Right atrium auricular region (tissue), 2 donors: Measurements from ENCODE around the gene TMEM95. TPM values are rescaled to one million over a fixed set of nuclear protein-coding genes. Genes with fewer than 3 reads are reported as not detected.

Experiments
- DNase-seq: peaks from one replicate; pipeline ENCODE4 v3.0.0-alpha.2; 2019; ENCODE audit warnings: low spot score
- H3K27ac ChIP-seq, 2 donors: fragments of 200-600 bp; sonication (generic); 1 replicate in 1 of 2; 2 replicates in 1 of 2; pipeline ENCODE4 v1.5.1; 2016 to 2019
- H3K27me3 ChIP-seq, 2 donors: fragments of 200-600 bp; sonication (generic); one replicate each; pipeline versions ENCODE4 v1.5.1 to v1.6.0; 2017 to 2019
- H3K36me3 ChIP-seq: fragments of 200-600 bp; sonication (generic); one replicate; pipeline ENCODE4 v1.5.1; 2016
- H3K4me1 ChIP-seq, 2 donors: fragments of 200-600 bp; sonication (generic); one replicate each; pipeline versions ENCODE4 v1.5.1 to v1.6.0; 2017 to 2019
- H3K4me3 ChIP-seq, 2 donors: fragments of 200-600 bp; sonication (generic); 1 replicate in 1 of 2; 2 replicates in 1 of 2; pipeline ENCODE4 v1.5.1; 2017 to 2019; ENCODE audit warnings: mild to moderate bottlenecking in 1 of 2, moderate library complexity in 1 of 2
- H3K9me3 ChIP-seq, 2 donors: fragments of 200-600 bp; sonication (generic); one replicate each; pipeline ENCODE4 v1.5.1; 2019
- total RNA-seq, 2 donors: library from RNA; depleted of rRNA; stranded (reverse); fragments of >200 nt; gene quantifications; one replicate each; pipeline ENCODE4 v1.1.0, GENCODE V29; 2016
- TF ChIP-seq, protein P1 (sequence below), 2 donors: fragments of 200-600 bp; sonication (generic); IDR thresholded peaks; one replicate each; pipeline ENCODE4 v1.5.1; 2019; ENCODE audit warnings: antibody characterized with exemption in 2 of 2

TMEM95 gene, protein sequence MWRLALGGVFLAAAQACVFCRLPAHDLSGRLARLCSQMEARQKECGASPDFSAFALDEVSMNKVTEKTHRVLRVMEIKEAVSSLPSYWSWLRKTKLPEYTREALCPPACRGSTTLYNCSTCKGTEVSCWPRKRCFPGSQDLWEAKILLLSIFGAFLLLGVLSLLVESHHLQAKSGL
- total RNA-seq, result not detected

DNA sequence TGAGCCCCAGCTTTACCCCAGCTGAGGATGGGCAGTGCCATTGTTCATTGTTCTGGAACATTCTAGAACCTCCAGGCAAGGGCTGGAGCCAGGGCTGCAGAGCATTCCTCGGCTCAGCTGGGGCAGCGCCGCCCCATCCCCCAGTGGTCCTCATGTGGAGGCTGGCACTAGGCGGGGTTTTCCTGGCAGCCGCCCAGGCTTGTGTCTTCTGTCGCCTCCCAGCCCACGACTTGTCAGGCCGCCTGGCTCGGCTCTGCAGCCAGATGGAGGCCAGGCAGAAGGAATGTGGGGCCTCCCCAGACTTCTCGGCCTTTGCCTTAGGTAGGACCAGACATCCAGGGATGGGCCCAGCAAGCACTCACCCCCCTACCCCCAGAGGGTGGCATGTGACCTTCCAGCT is at the start of gene TMEM95:
TMEM95 (plus strand) TSS at position 104 of the 400 bp plus-strand sequence; CDS start at position 153, 49 bp downstream.
- peak within 1 kb of the TSS in 1 of 2 donors; percentile 18 for H3K27ac ChIP-seq
- peaks cover 0 to 53% of the 10 kb centered on the region in 2 donors for H3K4me1 ChIP-seq

DNA sequence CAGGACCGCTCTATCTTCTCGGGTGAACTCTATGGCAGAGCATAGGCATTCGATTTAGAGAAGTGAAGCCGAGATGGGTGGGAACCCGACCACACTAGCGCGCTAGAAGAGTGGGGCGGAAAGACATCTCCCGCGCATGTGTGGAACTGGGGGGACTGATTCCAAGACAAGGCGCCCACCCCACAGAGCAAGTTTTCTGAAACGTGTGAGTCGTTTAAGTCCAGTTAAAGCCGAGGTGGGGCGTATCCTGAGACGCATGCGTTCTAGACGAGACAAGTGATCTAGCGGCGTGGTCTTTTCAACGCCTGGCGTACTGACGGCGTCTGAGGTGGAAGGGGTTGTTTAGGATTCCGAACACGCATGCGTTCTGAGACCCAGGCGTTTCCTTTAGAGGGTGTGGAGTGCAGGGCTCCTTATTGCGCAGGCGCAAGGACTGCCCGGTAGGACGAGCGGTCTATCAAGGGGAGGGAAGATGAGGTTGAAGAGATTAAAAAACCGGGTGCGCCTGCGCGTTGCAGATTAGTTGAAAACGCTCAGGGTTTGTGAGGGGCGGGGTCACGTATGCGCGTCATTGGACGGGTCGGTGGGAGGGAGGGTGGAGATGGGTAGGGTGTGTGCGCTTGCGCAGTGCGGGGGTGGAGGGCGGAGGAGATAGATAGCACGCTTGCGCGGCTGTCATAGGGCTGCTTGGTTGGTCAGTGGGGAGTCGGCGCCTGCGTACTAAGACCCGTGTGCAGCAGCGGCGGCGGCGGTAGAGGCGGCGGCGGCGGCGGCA is 47.9 kb upstream of the TMEM95 start, which contains the start of gene EIF5A:
EIF5A (plus strand) TSS at position 718 of the 775 bp plus-strand sequence. CDS start 2,008 bp downstream, outside the sequence.
- TF ChIP-seq, protein P1, sequence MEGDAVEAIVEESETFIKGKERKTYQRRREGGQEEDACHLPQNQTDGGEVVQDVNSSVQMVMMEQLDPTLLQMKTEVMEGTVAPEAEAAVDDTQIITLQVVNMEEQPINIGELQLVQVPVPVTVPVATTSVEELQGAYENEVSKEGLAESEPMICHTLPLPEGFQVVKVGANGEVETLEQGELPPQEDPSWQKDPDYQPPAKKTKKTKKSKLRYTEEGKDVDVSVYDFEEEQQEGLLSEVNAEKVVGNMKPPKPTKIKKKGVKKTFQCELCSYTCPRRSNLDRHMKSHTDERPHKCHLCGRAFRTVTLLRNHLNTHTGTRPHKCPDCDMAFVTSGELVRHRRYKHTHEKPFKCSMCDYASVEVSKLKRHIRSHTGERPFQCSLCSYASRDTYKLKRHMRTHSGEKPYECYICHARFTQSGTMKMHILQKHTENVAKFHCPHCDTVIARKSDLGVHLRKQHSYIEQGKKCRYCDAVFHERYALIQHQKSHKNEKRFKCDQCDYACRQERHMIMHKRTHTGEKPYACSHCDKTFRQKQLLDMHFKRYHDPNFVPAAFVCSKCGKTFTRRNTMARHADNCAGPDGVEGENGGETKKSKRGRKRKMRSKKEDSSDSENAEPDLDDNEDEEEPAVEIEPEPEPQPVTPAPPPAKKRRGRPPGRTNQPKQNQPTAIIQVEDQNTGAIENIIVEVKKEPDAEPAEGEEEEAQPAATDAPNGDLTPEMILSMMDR (IDR thresholded peaks at IDR 0.05), result no peak
- no peaks in the 10 kb centered on the region for H3K27me3 ChIP-seq
- H3K4me3 ChIP-seq, result peak within 1 kb of the TSS; percentile 90 to 95
- H3K4me1 ChIP-seq, result peaks cover 0 to 27% of the 10 kb centered on the region in 2 donors
- peak; percentile 100 for DNase-seq
- peaks cover 27% of the 10 kb centered on the region for H3K36me3 ChIP-seq
- peak within 1 kb of the TSS; percentile 99 for H3K27ac ChIP-seq
- H3K9me3 ChIP-seq, result no peaks in the 10 kb centered on the region

More for the DNA sequence above, at the start of gene TMEM95:
- no peaks in the 10 kb centered on the region for H3K36me3 ChIP-seq
- TF ChIP-seq, protein P1 (IDR thresholded peaks at IDR 0.05), result no peak
- H3K9me3 ChIP-seq, result no peaks in the 10 kb centered on the region
- DNase-seq, result no peak
- no peak within 1 kb of the TSS for H3K4me3 ChIP-seq
- no peaks in the 10 kb centered on the region for H3K27me3 ChIP-seq

DNA sequence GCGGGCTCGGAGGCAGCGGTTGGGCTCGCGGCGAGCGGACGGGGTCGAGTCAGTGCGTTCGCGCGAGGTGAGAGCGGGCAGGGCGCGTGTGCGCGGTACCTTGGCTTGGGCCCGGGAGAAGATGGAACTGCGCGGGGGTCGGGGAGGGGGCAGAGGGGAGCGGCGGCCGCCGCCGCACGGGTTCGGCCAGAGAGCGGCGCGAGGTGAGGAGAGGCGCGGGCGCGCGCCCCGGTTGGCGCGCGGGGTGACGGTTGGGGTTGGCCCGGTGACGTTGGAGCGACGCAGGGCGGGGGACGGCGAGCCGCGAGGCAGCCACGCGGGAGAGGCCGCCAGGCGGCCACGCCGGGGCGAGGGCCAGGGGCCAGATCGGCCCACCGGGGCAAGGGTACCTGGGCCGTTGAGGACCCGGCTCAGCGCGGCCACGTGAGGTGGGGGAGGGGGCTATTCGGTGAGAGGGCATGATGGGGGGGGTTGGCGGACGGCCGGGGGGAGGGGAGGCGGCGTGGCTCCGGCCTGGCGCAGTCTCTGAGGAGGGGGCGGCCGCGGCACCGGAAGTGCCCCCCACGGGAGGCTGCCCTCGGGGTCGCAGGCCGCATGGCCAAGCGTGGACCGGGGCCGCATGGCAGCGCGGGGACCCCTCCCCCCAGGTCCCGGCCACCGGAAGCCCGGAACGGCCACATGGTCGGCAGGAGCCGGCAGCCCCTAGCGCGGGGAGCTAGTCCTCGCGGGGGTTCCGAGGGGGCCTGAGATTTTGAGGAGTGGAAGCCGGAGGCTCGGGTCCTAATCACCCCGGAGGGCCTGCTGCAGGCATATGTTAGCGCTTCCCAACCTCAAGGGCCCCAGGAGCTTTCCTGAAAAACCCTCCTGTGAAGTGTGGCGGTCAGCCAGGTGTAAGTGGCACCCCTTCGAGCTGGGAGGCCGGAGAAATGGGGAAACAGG is 47.0 kb upstream of the TMEM95 start:
- Histone ChIP-seq H3K27me3 (no peaks in the 10 kb centered on the region), H3K4me1 (peaks cover 0 to 29% of the 10 kb centered on the region in 2 donors), H3K36me3 (peaks cover 35% of the 10 kb centered on the region), H3K4me3 (peak overlapping the region; percentile 90 to 95), H3K9me3 (no peaks in the 10 kb centered on the region), H3K27ac (peak overlapping the region; percentile 99)
- TF ChIP-seq, protein P1 (IDR thresholded peaks at IDR 0.05), result no peak
- DNase-seq, result no peak

- peak; percentile 82 for DNase-seq
- TF ChIP-seq, protein P1 (IDR thresholded peaks at IDR 0.05), result no peak
- Histone ChIP-seq H3K4me1 (peaks cover 0 to 38% of the 10 kb centered on the region in 2 donors), H3K9me3 (no peaks in the 10 kb centered on the region), H3K27ac (peak overlapping the region; percentile 99), H3K27me3 (no peaks in the 10 kb centered on the region), H3K4me3 (peak overlapping the region; percentile 90 to 95), H3K36me3 (peaks cover 44% of the 10 kb centered on the region)
Observed at GRCh38 chr17:7308625-7309433, 46.1 kb upstream of the TMEM95 start.

DNA sequence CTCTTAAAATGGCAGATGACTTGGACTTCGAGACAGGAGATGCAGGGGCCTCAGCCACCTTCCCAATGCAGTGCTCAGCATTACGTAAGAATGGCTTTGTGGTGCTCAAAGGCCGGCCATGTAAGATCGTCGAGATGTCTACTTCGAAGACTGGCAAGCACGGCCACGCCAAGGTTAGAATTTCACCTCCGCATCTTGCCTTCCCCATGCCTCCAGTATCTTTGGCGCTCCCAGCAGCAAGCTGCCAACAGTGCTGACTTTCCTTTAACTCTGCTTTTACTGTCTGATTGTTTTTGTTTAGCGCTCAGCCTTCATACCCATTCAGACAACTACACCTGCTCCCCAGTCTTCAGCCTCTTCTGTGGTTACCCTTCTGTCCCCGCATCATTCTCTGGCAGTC is 45.3 kb upstream of the TMEM95 start:
- H3K4me3 ChIP-seq, result peak overlapping the region in 1 of 2 donors; percentile 90
- peak overlapping the region; percentile 99 for H3K27ac ChIP-seq
- no peaks in the 10 kb centered on the region for H3K9me3 ChIP-seq
- H3K27me3 ChIP-seq, result no peaks in the 10 kb centered on the region
- H3K4me1 ChIP-seq, result peaks cover 0 to 46% of the 10 kb centered on the region in 2 donors
- DNase-seq, result no peak
- H3K36me3 ChIP-seq, result peaks cover 47% of the 10 kb centered on the region
- TF ChIP-seq, protein P1 (IDR thresholded peaks at IDR 0.05), result no peak
